K562 (cell line): ENCODE measurements around the gene KLKB1. TPM values are rescaled to one million over a fixed set of nuclear protein-coding genes. Genes with fewer than 3 reads are reported as not detected.

Source experiments
- ATAC-seq: fragments of 200-7000 bp; cut with Tn5 transposase; 3 replicates; pipeline ENCODE4 v1.9.1; 2020; ENCODE audit warnings: moderate library complexity
- BruUV-seq: library from RNA; stranded (reverse); fragments of 400-500 nt; replicated peaks from 2 replicates; lab custom pipeline; 2021; lab: Mats Ljungman, UMichigan
- CTCF ChIA-PET: fragments of 300-600 bp; formaldehyde crosslinking; extraction: SDS; loops from one replicate; lab custom pipeline; 2021; ENCODE audit warnings: low intra/inter-chr PET ratio; lab: Yijun Ruan, JAX
- POLR2A ChIA-PET: fragments of 300-600, 350-650 bp; sonication (Branson Sonifier 250); formaldehyde crosslinking; extraction: SDS; loops from one replicate; lab custom pipeline; 2021; ENCODE audit warnings: antibody characterized with exemption, inconsistent platforms; lab: Yijun Ruan, JAX
- DNase-seq, 4 experiments: peaks; one replicate each; pipeline versions ENCODE4 v3.0.0 to v3.0.0-alpha.2; 2011 to 2018; ENCODE audit warnings: low spot score in 3 of 4, mixed read lengths in 3 of 4; ENCODE audit errors: extremely low read depth in 1 of 4
- FAIRE-seq: peaks from 2 replicates; lab custom pipeline; 2011; peaks lifted over from hg19 to GRCh38; lab: Jason Lieb, UNC
- H2AFZ ChIP-seq: 2 replicates; pipeline ENCODE4 v1.6.0; 2011; ENCODE audit warnings: low read depth, low read length, control low read depth, inconsistent platforms
- H3K27ac ChIP-seq: fragments of 200-600 bp; 3 replicates; pipeline ENCODE4 v1.8.0; 2011; ENCODE audit warnings: low read depth, mild to moderate bottlenecking, control low read depth, inconsistent platforms, low read length, moderate library complexity, mixed read lengths; ENCODE audit errors: extremely low read depth
- H3K27me3 ChIP-seq, 2 experiments: fragments of 300-600 bp in 1 of 2; 2 replicates in 1 of 2; 3 replicates in 1 of 2; pipeline versions ENCODE4 v1.6.0 to v1.8.0; 2011; ENCODE audit warnings: inconsistent platforms in 2 of 2, low read length in 2 of 2, mild to moderate bottlenecking in 1 of 2, mixed read lengths in 1 of 2, moderate library complexity in 1 of 2; ENCODE audit not compliant: control insufficient read depth in 2 of 2, insufficient read depth in 2 of 2
- H3K36me3 ChIP-seq: fragments of 300-600 bp; 3 replicates; pipeline ENCODE4 v1.8.0; 2011; ENCODE audit warnings: mild to moderate bottlenecking, low read length, inconsistent platforms; ENCODE audit not compliant: control insufficient read depth, insufficient read depth
- H3K4me1 ChIP-seq, 2 experiments: fragments of 200-600 bp in 1 of 2; replicated peaks in 1 of 2; 2 replicates in 1 of 2; 3 replicates in 1 of 2; pipeline versions ENCODE4 v1.5.1 to v1.8.0; 2011; ENCODE audit warnings: inconsistent platforms in 2 of 2, low read length in 2 of 2, mild to moderate bottlenecking in 1 of 2, mixed read lengths in 1 of 2, moderate library complexity in 1 of 2; ENCODE audit not compliant: control insufficient read depth in 2 of 2, insufficient read depth in 2 of 2
- H3K4me2 ChIP-seq: 2 replicates; pipeline ENCODE4 v1.6.1; 2011; ENCODE audit warnings: low read length, control low read depth, inconsistent platforms, mixed read lengths; ENCODE audit not compliant: insufficient read depth
- H3K4me3 ChIP-seq: fragments of 200-600 bp; sonication (generic), shearing (Covaris generic); 2 replicates; pipeline ENCODE4 v1.5.1; 2016; ENCODE audit warnings: control low read depth, inconsistent platforms
- H3K79me2 ChIP-seq: fragments of 200-600 bp; 3 replicates; pipeline ENCODE4 v1.8.0; 2011; ENCODE audit warnings: low read length, inconsistent platforms; ENCODE audit not compliant: control insufficient read depth, insufficient read depth
- H3K9ac ChIP-seq, 2 experiments: 2 replicates each; pipeline versions ENCODE4 v1.6.0 to v1.6.1; 2011; ENCODE audit warnings: low read depth in 2 of 2, low read length in 2 of 2, control low read depth in 1 of 2, inconsistent platforms in 1 of 2, mild to moderate bottlenecking in 1 of 2, mixed read lengths in 1 of 2; ENCODE audit not compliant: insufficient read depth in 1 of 2
- H3K9me1 ChIP-seq: one replicate; pipeline ENCODE4 v1.6.0; 2011; ENCODE audit warnings: inconsistent platforms, mild to moderate bottlenecking, low read length, moderate library complexity; ENCODE audit not compliant: control insufficient read depth, insufficient read depth
- H3K9me3 ChIP-seq: replicated peaks from 2 replicates; pipeline ENCODE4 v1.5.1; 2011; ENCODE audit warnings: low read depth, low read length, inconsistent platforms; ENCODE audit not compliant: control insufficient read depth, insufficient read depth
- H4K20me1 ChIP-seq: replicated peaks from 2 replicates; pipeline ENCODE4 v1.6.1; 2011; ENCODE audit warnings: low read length, inconsistent platforms, mixed read lengths; ENCODE audit not compliant: control insufficient read depth, insufficient read depth
- ARID4B ChIP-seq: sonication (generic); formaldehyde crosslinking; IDR thresholded peaks from 2 replicates; pipeline ENCODE4 v1.8.0; 2022; ENCODE audit warnings: mild to moderate bottlenecking, missing genetic modification reagents
- CBX3 ChIP-seq, 2 experiments: IDR thresholded peaks; 1 replicate in 1 of 2; 2 replicates in 1 of 2; pipeline ENCODE4 v1.6.1; 2012; ENCODE audit warnings: inconsistent platforms in 2 of 2, low read length in 2 of 2, borderline replicate concordance in 1 of 2, control low read depth in 1 of 2
- CREM ChIP-seq: IDR thresholded peaks from 2 replicates; pipeline ENCODE4 v1.6.1; 2014; ENCODE audit warnings: antibody characterized with exemption, low read depth
- HNRNPK ChIP-seq: fragments of 200-400 bp; formaldehyde crosslinking; IDR thresholded peaks from one replicate; pipeline ENCODE4 v1.6.1; 2018; ENCODE audit warnings: mild to moderate bottlenecking, low read depth, low read length; ENCODE audit not compliant: poor library complexity, severe bottlenecking
- NFE2 ChIP-seq: IDR thresholded peaks from 2 replicates; pipeline ENCODE4 v1.6.1; 2014; ENCODE audit warnings: antibody characterized with exemption, low read depth
- PCBP2 ChIP-seq: fragments of 200-400 bp; formaldehyde crosslinking; IDR thresholded peaks from 2 replicates; pipeline ENCODE4 v1.6.1; 2018; ENCODE audit warnings: low read length, low read depth, mild to moderate bottlenecking, moderate library complexity; ENCODE audit not compliant: poor library complexity, severe bottlenecking
- PURB ChIP-seq: sonication (generic); formaldehyde crosslinking; IDR thresholded peaks from 2 replicates; pipeline ENCODE4 v1.9.0; 2021; ENCODE audit warnings: low read depth, mild to moderate bottlenecking, missing genetic modification reagents
- SNIP1 ChIP-seq: fragments of 450-650 bp; IDR thresholded peaks from 2 replicates; pipeline ENCODE4 v1.7.1; 2017; ENCODE audit warnings: low read depth, mild to moderate bottlenecking
- U2AF1 ChIP-seq: fragments of 200-400 bp; formaldehyde crosslinking; optimal IDR thresholded peaks from 2 replicates; pipeline ENCODE3; 2017; ENCODE audit warnings: mild to moderate bottlenecking, low read depth, low read length, moderate library complexity
- ZNF121 ChIP-seq: sonication (generic); formaldehyde crosslinking; conservative IDR thresholded peaks from 2 replicates; pipeline ENCODE4 v1.8.0; 2022; ENCODE audit warnings: missing genetic modification reagents
- ZNF232 ChIP-seq: sonication (generic); formaldehyde crosslinking; IDR thresholded peaks from 2 replicates; pipeline ENCODE4 v1.8.0; 2022; ENCODE audit warnings: mild to moderate bottlenecking, missing genetic modification reagents
- ZNF316 ChIP-seq: fragments of 450-650 bp; IDR thresholded peaks from 2 replicates; pipeline ENCODE4 v1.6.1; 2016
- WGBS: fragments of 100-300 bp; shearing (Covaris generic); methylation state at CpG from one replicate; pipeline ENCODE4 v1.1.6; 2016; ENCODE audit warnings: low coverage, mixed read lengths; ENCODE audit not compliant: insufficient coverage; ENCODE audit errors: missing lambda C conversion rate; 5-methylcytosine and 5-hydroxymethylcytosine counted together
- in situ Hi-C: fragments of 300-500 bp; cut with MboI; formaldehyde crosslinking; loops from 4 replicates; pipeline ENCODE4 v1.15.0; 2018; ENCODE audit warnings: inconsistent platforms, mixed read lengths
- intact Hi-C: fragments of 100-400 bp; cut with micrococcal nuclease; formaldehyde crosslinking; loops from 2 replicates; pipeline ENCODE4 v1.14.2; 2022
- polyA plus RNA-seq, 8 experiments: library from polyadenylated mRNA; depleted of rRNA in 4 of 8; stranded (reverse) in 5 of 8; unstranded in 3 of 8; fragments of >200 nt; fragmentation: Nextera tagmentation in 2 of 8; fragmentation: Illumina TruSeq in 1 of 8; extraction: Ambion mirVana in 2 of 8; extraction: Trizol in 1 of 8; gene quantifications; 2 replicates each; pipeline versions ENCODE4 v1.2.1 to v1.2.3, GENCODE V29; 2011 to 2014; ENCODE audit warnings: inconsistent platforms in 1 of 8, missing spikeins in 1 of 8
- total RNA-seq, 7 experiments: library from RNA; depleted of rRNA in 6 of 7; stranded (reverse); fragments of >200 nt in 6 of 7; fragmentation: Illumina TruSeq in 2 of 7; extraction: Trizol in 2 of 7; gene quantifications; 2 replicates each; pipeline versions ENCODE4 v1.2.1 to v1.2.3, GENCODE V29; 2011 to 2021; ENCODE audit warnings: low replicate concordance in 1 of 7

Gene KLKB1
- total and polyA plus RNA-seq, 9 of the 15 experiments (the other 6 are each of a cell fraction or from before 2014, with no cell fraction given), result 0.27 TPM; not detected in 8

- no peaks in the 10 kb centered on the region for H3K9me1 ChIP-seq
- 2% methylated on average over 12 of the region's 12 CpGs for WGBS
- H3K4me1 ChIP-seq, result no peaks in the 10 kb centered on the region
- H2AFZ ChIP-seq, result no peak overlapping the region
- H3K4me2 ChIP-seq, result no peak overlapping the region
- H3K79me2 ChIP-seq, result no peaks in the 10 kb centered on the region
- peaks cover 21 to 39% of the 10 kb centered on the region in 2 experiments for H3K27me3 ChIP-seq
- DNase-seq (no peak), FAIRE-seq (no peak), ATAC-seq (no peak)
- no peak overlapping the region for H3K9ac ChIP-seq
- H3K27ac ChIP-seq, result no peak overlapping the region
- no peaks in the 10 kb centered on the region for H4K20me1 ChIP-seq
- no TSS peak for BruUV-seq
- POLR2A ChIA-PET, result no interaction called here
- no peaks in the 10 kb centered on the region for H3K36me3 ChIP-seq
- CTCF ChIA-PET, result no interaction called here
- H3K4me3 ChIP-seq, result no peak overlapping the region
- in situ Hi-C loops, result no loop called here
- intact Hi-C loops, result no loop called here
- no peaks in the 10 kb centered on the region for H3K9me3 ChIP-seq
- TF ChIP-seq CREM (no peak), ZNF232 (CRISPR knock-in tag) (no peak), PCBP2 (no peak), ZNF121 (CRISPR knock-in tag) (no peak), ZNF316 (no peak), SNIP1 (no peak), CBX3 (IDR thresholded peaks at IDR 0.05; ENCODE audit: borderline replicate concordance in 1 of 2, low read length in 2 of 2) (no peak), HNRNPK (no peak), U2AF1 (no peak), NFE2 (no peak), ARID4B (CRISPR knock-in tag) (no peak), PURB (no peak)
Observed at GRCh38 chr4:186260504-186261448, 33.5 kb downstream of the KLKB1 start.
